ENCODE results near the gene SPEF2. TPM values are rescaled to one million over a fixed set of nuclear protein-coding genes. Genes with fewer than 3 reads are reported as not detected.

Gene SPEF2
- total RNA-seq, 4 donors from 2014 or later: 1.7 to 10.0 (median 2.2) TPM

DNA sequence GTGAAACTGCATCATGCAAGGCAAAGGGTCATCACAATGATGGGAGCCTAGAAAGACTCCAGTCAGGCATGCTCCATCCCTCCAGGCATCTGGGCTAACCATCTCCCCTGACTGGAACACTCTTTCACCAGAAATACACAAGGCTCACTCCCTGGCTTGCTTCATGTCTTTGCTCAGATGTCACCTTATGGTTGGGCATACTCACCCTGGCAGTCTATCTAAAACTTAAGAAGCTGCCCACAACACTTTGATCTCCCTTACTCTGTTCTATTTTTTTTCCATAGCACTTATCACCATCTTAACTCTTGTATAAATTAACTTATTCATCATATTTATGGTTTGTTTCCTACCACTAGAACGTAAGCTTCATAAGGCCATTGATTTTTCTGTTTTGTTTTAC lies 90.0 kb downstream of the SPEF2 start:
- TF ChIP-seq POLR2AphosphoS5 (IDR thresholded peaks at IDR 0.05) (no peak), POLR2A (IDR thresholded peaks at IDR 0.05) (no peak), EP300 (IDR thresholded peaks at IDR 0.05) (no peak)
- TF ChIP-seq, protein P1, sequence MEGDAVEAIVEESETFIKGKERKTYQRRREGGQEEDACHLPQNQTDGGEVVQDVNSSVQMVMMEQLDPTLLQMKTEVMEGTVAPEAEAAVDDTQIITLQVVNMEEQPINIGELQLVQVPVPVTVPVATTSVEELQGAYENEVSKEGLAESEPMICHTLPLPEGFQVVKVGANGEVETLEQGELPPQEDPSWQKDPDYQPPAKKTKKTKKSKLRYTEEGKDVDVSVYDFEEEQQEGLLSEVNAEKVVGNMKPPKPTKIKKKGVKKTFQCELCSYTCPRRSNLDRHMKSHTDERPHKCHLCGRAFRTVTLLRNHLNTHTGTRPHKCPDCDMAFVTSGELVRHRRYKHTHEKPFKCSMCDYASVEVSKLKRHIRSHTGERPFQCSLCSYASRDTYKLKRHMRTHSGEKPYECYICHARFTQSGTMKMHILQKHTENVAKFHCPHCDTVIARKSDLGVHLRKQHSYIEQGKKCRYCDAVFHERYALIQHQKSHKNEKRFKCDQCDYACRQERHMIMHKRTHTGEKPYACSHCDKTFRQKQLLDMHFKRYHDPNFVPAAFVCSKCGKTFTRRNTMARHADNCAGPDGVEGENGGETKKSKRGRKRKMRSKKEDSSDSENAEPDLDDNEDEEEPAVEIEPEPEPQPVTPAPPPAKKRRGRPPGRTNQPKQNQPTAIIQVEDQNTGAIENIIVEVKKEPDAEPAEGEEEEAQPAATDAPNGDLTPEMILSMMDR (IDR thresholded peaks at IDR 0.05): no peak
- no peak overlapping the region for H3K27ac ChIP-seq
- H3K4me1 ChIP-seq: no peaks in the 10 kb centered on the region
- no peak for DNase-seq (ENCODE audit: low spot score in 2 of 2)
- no peaks in the 10 kb centered on the region for H3K36me3 ChIP-seq
- H3K4me3 ChIP-seq: no peak overlapping the region
- H3K9me3 ChIP-seq: no peaks in the 10 kb centered on the region
- WGBS: 96% methylated on average over 1 of the region's 1 CpG
- H3K27me3 ChIP-seq: no peaks in the 10 kb centered on the region

DNA sequence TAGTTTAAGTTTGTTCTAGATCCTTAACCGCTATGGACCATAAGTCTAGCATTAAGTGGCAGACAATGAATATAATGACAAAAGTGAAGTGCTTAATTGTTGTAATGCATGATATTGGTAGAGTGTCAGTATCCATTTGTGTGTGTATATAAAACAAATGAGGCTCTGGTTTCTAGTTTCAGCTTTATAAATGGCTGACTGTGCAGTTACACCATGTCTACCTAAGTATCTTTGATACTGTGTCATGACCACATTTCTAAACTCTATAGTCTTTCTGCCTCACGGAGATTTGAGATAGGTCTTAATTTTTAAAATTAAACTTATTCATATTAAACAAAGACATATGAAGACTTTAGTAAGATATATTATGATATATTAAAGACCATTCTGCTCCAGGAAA lies 92.0 kb downstream of the SPEF2 start:
- Histone ChIP-seq H3K36me3 (no peaks in the 10 kb centered on the region), H3K27ac (no peak overlapping the region), H3K27me3 (no peaks in the 10 kb centered on the region), H3K9me3 (no peaks in the 10 kb centered on the region), H3K4me1 (no peaks in the 10 kb centered on the region), H3K4me3 (no peak overlapping the region)
- DNase-seq (ENCODE audit: low spot score in 2 of 2): no peak
- TF ChIP-seq POLR2A (IDR thresholded peaks at IDR 0.05) (no peak), POLR2AphosphoS5 (IDR thresholded peaks at IDR 0.05) (no peak), EP300 (IDR thresholded peaks at IDR 0.05) (no peak)
- TF ChIP-seq, protein P1 (IDR thresholded peaks at IDR 0.05): no peak
- WGBS: 100% methylated on average over 2 of the region's 2 CpGs

DNA sequence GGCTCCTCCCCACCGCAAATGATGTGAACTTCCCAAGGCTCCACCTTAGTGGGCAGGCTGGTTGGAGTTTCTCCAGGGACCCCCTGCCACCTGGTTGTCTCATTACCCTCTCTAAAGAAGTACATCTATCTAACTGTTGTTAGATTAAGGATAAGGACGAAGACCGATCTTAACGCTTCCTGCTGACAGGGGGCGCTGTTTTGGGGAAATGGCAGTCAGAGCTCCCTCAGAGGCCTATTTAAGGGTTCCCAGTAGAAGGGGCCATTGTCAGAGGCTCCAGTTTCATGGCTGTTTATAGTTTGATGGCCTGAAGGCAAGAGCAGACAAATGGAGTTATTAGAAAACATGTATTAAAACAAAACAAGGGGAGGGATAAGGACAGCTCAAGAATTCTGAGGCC lies 100.1 kb downstream of the SPEF2 start:
- no peak for DNase-seq (ENCODE audit: low spot score in 2 of 2)
- TF ChIP-seq EP300 (IDR thresholded peaks at IDR 0.05) (no peak), POLR2AphosphoS5 (IDR thresholded peaks at IDR 0.05) (no peak), POLR2A (IDR thresholded peaks at IDR 0.05) (no peak)
- TF ChIP-seq, protein P1 (IDR thresholded peaks at IDR 0.05): no peak
- WGBS: 75% methylated on average over 5 of the region's 5 CpGs

DNA sequence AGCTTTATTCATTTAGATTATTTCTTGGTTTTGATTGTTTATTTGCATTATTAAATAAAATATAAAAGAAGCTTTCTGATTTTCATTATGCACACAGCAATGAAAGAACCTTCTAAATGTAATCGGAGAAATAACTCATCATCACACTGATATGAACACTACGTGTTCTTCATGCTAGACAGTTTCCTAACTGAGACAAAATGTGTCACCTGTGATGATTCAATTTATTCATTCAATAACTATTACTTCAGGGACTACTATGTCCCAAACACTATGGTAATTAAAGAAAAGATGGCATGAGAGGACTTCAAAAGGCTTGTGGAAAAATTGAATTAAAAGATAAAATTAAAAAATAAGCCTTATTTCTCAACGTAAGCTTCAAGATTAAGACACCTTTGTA lies 118.1 kb downstream of the SPEF2 start:
- no peaks in the 10 kb centered on the region for H3K4me1 ChIP-seq
- DNase-seq (ENCODE audit: low spot score in 2 of 2): no peak
- TF ChIP-seq, protein P1 (IDR thresholded peaks at IDR 0.05): no peak
- no peak for TF ChIP-seq POLR2A (IDR thresholded peaks at IDR 0.05)
- TF ChIP-seq POLR2AphosphoS5 (IDR thresholded peaks at IDR 0.05): no peak
- no peak for TF ChIP-seq EP300 (IDR thresholded peaks at IDR 0.05)
- no peak overlapping the region for H3K27ac ChIP-seq
- no peaks in the 10 kb centered on the region for H3K9me3 ChIP-seq
- 92% methylated on average over 3 of the region's 3 CpGs for WGBS
- H3K4me3 ChIP-seq: no peak overlapping the region
- H3K36me3 ChIP-seq: no peaks in the 10 kb centered on the region
- H3K27me3 ChIP-seq: no peaks in the 10 kb centered on the region

More for the DNA sequence above, 100.1 kb downstream of the SPEF2 start:
- Histone ChIP-seq H3K27ac (no peak overlapping the region), H3K4me1 (no peaks in the 10 kb centered on the region), H3K27me3 (no peaks in the 10 kb centered on the region), H3K9me3 (no peaks in the 10 kb centered on the region), H3K36me3 (no peaks in the 10 kb centered on the region), H3K4me3 (no peak overlapping the region)

DNA sequence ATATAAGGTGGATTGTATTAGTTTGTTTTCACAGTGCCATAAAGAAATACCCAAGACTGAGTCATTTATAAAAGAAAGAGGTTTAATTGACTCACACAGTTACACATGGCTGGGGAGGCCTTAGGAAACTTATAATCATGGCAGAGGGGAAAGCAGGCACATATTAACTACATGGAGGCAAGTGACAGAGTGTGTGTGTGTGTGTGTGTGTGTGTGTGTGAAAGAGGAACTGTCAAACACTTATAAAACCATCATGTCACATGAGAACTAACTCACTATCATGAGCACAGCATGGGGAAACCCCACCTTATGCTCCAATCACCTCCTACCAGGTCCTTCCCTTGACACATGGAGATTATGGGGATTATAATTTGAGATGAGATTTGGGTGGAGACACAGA lies 118.6 kb downstream of the SPEF2 start:
- no peak for DNase-seq (ENCODE audit: low spot score in 2 of 2)
- TF ChIP-seq, protein P1 (IDR thresholded peaks at IDR 0.05): no peak
- TF ChIP-seq POLR2AphosphoS5 (IDR thresholded peaks at IDR 0.05) (no peak), EP300 (IDR thresholded peaks at IDR 0.05) (no peak), POLR2A (IDR thresholded peaks at IDR 0.05) (no peak)
- no peaks in the 10 kb centered on the region for H3K9me3 ChIP-seq
- H3K4me1 ChIP-seq: no peaks in the 10 kb centered on the region
- no peak overlapping the region for H3K4me3 ChIP-seq
- H3K36me3 ChIP-seq: no peaks in the 10 kb centered on the region
- no peaks in the 10 kb centered on the region for H3K27me3 ChIP-seq
- H3K27ac ChIP-seq: no peak overlapping the region

All from suprapubic skin (tissue), 4 donors.